Measurements from ENCODE around the gene ALDH1L1. TPM values are rescaled to one million over a fixed set of nuclear protein-coding genes. Genes with fewer than 3 reads are reported as not detected.
"Not testable (repeated sequence)": the region's sequence is repeated elsewhere in the genome, so short reads cannot be mapped to it uniquely, and the experiment has no call there.

ALDH1L1 gene
- total RNA-seq, 3 donors from 2014 or later = 0.10 to 0.29 TPM; not detected in 1

DNA sequence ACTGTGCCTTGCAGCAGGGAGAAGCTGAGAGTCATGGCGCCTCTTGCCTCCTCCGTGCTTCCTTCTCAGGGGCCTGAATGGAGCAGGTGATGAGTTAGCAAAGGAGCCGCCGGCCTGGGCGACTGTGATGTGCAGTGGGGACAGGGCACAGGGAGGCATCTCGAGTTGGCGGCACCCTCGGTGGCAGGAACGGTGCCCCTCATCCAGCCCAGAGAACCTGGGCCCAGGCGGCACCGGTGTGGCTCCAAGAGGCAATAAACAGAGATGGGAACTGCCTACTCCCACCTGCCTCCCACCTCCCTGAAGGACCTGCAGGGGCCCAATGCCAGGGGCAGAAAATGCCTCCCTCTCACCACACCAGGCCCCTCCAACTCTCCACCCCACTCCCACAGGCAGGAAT is 102.6 kb downstream of the ALDH1L1 start:
- H3K4me3 Mint-ChIP-seq = no peak overlapping the region
- H3K27me3 Mint-ChIP-seq (ENCODE audit: low read depth) = no peaks in the 10 kb centered on the region
- H3K9me3 Mint-ChIP-seq = peaks cover 10% of the 10 kb centered on the region
- no peak for DNase-seq
- ATAC-seq = no peak
- peaks cover 10% of the 10 kb centered on the region for H3K36me3 Mint-ChIP-seq (ENCODE audit: insufficient read depth)
- H3K4me1 Mint-ChIP-seq (ENCODE audit: low read depth) = peaks cover 2% of the 10 kb centered on the region

- ATAC-seq (no peak), DNase-seq (no peak)
- H3K4me1 Mint-ChIP-seq (ENCODE audit: low read depth) = no peaks in the 10 kb centered on the region
- H3K4me3 Mint-ChIP-seq = no peak overlapping the region
- peaks cover 10% of the 10 kb centered on the region for H3K9me3 Mint-ChIP-seq
- no peaks in the 10 kb centered on the region for H3K27me3 Mint-ChIP-seq (ENCODE audit: low read depth)
- H3K36me3 Mint-ChIP-seq (ENCODE audit: insufficient read depth) = peaks cover 14% of the 10 kb centered on the region
Measured at GRCh38 chr3:126076140-126076539, 104.2 kb downstream of the ALDH1L1 start.

DNA sequence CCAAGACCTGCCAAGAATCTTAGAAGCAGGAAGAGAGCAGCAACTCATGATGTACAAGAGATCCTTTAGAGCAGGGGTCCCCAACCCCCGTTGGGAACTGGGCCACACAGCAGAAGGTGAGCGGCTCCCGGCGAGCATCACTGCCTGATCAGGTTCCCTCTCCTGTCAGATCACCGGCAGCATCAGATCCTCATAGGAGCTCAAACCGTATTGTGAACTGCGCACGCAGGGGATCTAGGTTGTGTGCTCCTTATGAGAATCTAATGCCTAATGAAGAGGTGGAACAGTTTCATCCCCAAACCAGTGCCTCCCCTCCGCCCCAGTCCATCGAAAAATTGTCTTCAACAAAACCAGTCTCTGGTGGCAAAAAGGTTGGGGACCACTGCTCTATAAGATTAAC is 110.2 kb downstream of the ALDH1L1 start:
- peaks cover 23% of the 10 kb centered on the region for H3K36me3 Mint-ChIP-seq (ENCODE audit: insufficient read depth)
- no peak overlapping the region for H3K4me3 Mint-ChIP-seq
- peaks cover 10% of the 10 kb centered on the region for H3K9me3 Mint-ChIP-seq
- no peaks in the 10 kb centered on the region for H3K4me1 Mint-ChIP-seq (ENCODE audit: low read depth)
- DNase-seq = no peak
- no peaks in the 10 kb centered on the region for H3K27me3 Mint-ChIP-seq (ENCODE audit: low read depth)
- no peak for ATAC-seq

DNA sequence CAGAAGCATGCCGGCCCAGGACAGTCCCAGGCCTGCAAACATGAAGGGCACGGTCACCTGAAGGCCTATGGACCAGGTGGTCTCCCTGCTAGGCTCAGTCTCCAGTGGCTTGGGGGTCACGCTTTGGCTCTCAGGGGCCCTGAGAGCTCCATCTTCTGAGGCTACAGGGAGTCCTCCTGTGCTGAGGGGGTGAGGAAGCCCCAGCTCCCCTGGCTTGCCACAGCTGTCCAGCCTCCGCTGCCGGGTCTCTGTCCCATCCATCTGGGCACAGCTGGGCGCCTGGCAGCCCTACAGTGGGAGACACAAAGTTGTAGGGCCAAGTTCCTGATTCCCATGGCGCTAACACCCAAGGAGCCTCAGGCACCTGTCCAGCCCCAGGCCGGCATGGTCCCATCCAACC is 112.4 kb downstream of the ALDH1L1 start:
- Mint-ChIP-seq H3K4me1 (ENCODE audit: low read depth) (peaks cover 13% of the 10 kb centered on the region), H3K27me3 (ENCODE audit: low read depth) (no peaks in the 10 kb centered on the region), H3K36me3 (ENCODE audit: insufficient read depth) (peaks cover 26% of the 10 kb centered on the region), H3K4me3 (no peak overlapping the region), H3K9me3 (peaks cover 3% of the 10 kb centered on the region)
- no peak for DNase-seq
- ATAC-seq = no peak

DNA sequence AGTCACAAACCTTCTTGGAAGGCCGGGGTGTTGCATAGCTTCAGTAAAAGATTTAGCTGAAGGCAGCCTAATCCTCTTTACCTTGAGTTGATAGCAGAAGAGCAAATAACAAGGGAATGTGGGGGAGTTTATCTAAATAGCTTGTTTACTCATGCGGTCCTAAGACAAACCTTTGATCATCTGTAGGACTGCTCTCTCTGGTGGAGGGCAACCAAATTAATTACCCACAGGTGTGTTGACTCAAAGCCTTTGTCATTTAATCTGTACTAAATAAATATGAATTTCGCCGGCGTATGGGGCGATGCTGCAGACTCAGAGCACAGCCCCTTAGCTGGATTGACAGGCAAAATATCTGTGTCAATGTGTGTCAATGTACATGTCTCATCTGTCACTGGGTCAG is 113.7 kb downstream of the ALDH1L1 start:
- Mint-ChIP-seq H3K36me3 (ENCODE audit: insufficient read depth) (peaks cover 20% of the 10 kb centered on the region), H3K4me1 (ENCODE audit: low read depth) (peaks cover 13% of the 10 kb centered on the region)
- not testable (repeated sequence) for H3K4me3 Mint-ChIP-seq; H3K27me3 Mint-ChIP-seq (ENCODE audit: low read depth); DNase-seq; H3K9me3 Mint-ChIP-seq; ATAC-seq

DNA sequence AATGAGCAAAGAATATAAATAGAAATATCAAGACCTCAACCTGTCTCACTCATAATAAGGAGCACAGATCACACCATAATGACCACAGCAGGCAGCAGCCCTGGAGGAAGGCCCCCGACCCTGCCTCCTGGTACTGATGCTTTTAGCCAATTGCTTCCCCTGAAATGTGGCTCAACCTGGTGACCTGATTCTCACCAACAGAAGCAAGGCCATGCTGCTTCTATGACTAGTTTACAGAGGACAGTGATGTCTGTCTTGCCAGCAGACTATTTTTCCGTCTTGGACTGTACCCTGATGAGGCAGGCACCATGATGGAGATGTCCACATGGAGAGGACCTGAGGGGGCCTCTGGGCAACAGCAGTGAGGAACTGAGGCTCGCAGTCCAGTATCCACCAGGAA is 114.5 kb downstream of the ALDH1L1 start:
- DNase-seq (no peak), ATAC-seq (no peak)
- peaks cover 20% of the 10 kb centered on the region for H3K36me3 Mint-ChIP-seq (ENCODE audit: insufficient read depth)
- no peak overlapping the region for H3K4me3 Mint-ChIP-seq
- no peaks in the 10 kb centered on the region for H3K9me3 Mint-ChIP-seq
- no peaks in the 10 kb centered on the region for H3K27me3 Mint-ChIP-seq (ENCODE audit: low read depth)
- peaks cover 13% of the 10 kb centered on the region for H3K4me1 Mint-ChIP-seq (ENCODE audit: low read depth)

- DNase-seq (no peak), ATAC-seq (no peak)
- no peaks in the 10 kb centered on the region for H3K9me3 Mint-ChIP-seq
- no peak overlapping the region for H3K4me3 Mint-ChIP-seq
- peaks cover 13% of the 10 kb centered on the region for H3K4me1 Mint-ChIP-seq (ENCODE audit: low read depth)
- H3K27me3 Mint-ChIP-seq (ENCODE audit: low read depth) = no peaks in the 10 kb centered on the region
- H3K36me3 Mint-ChIP-seq (ENCODE audit: insufficient read depth) = peaks cover 20% of the 10 kb centered on the region
Measured at GRCh38 chr3:126064627-126065258, 115.6 kb downstream of the ALDH1L1 start.

DNA sequence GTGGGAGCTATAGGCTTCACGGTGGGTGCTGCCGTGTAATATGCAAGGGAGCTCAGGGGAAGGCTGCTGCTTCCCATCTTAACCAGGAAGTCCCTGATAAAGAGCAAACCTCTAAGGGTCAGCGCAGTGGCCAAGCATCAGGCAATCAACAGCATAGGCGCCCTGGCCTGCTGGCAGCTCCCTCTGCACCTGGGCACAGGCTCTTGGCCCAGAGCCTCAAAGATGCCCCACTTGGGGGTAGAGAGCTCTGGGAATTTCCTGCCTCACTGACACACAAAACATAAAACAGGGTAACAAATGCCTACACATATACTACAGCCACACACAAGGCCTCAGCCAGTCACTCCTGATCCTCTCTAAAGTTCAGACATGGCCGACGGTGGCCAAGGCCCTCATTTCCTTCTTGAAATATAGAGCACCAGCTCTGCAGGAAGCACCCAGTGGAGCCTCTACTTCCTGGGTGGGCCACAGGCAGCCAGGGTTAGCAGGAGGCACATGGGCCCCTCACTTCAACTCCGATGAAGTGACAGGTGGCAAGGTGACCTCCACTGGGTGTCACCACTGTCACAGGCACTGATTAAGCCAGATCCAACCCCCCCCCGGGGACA is 116.9 kb downstream of the ALDH1L1 start:
- H3K27me3 Mint-ChIP-seq (ENCODE audit: low read depth) = no peaks in the 10 kb centered on the region
- H3K4me1 Mint-ChIP-seq (ENCODE audit: low read depth) = peaks cover 13% of the 10 kb centered on the region
- no peak overlapping the region for H3K4me3 Mint-ChIP-seq
- ATAC-seq = peak in 1 of 2 donors; percentile 14
- H3K36me3 Mint-ChIP-seq (ENCODE audit: insufficient read depth) = peaks cover 20% of the 10 kb centered on the region
- no peaks in the 10 kb centered on the region for H3K9me3 Mint-ChIP-seq
- no peak for DNase-seq

GRCh38 chr3:126061301-126062032 is 118.9 kb downstream of the ALDH1L1 start:
- ATAC-seq (no peak), DNase-seq (no peak)
- no peaks in the 10 kb centered on the region for H3K9me3 Mint-ChIP-seq
- H3K4me1 Mint-ChIP-seq (ENCODE audit: low read depth) = peaks cover 13% of the 10 kb centered on the region
- no peaks in the 10 kb centered on the region for H3K27me3 Mint-ChIP-seq (ENCODE audit: low read depth)
- H3K4me3 Mint-ChIP-seq = no peak overlapping the region
- peaks cover 11% of the 10 kb centered on the region for H3K36me3 Mint-ChIP-seq (ENCODE audit: insufficient read depth)

GRCh38 chr3:126060613-126061145 is 119.7 kb downstream of the ALDH1L1 start:
- no peak for DNase-seq
- no peaks in the 10 kb centered on the region for H3K9me3 Mint-ChIP-seq
- H3K36me3 Mint-ChIP-seq (ENCODE audit: insufficient read depth) = peaks cover 8% of the 10 kb centered on the region
- no peak overlapping the region for H3K4me3 Mint-ChIP-seq
- no peak for ATAC-seq
- H3K27me3 Mint-ChIP-seq (ENCODE audit: low read depth) = no peaks in the 10 kb centered on the region
- H3K4me1 Mint-ChIP-seq (ENCODE audit: low read depth) = peaks cover 13% of the 10 kb centered on the region

- Mint-ChIP-seq H3K27me3 (ENCODE audit: low read depth) (no peaks in the 10 kb centered on the region), H3K4me3 (no peak overlapping the region), H3K9me3 (no peaks in the 10 kb centered on the region), H3K36me3 (ENCODE audit: insufficient read depth) (peaks cover 2% of the 10 kb centered on the region), H3K4me1 (ENCODE audit: low read depth) (peaks cover 7% of the 10 kb centered on the region)
- ATAC-seq (no peak), DNase-seq (no peak)
Measured at GRCh38 chr3:126058666-126059065, 121.7 kb downstream of the ALDH1L1 start.

- Mint-ChIP-seq H3K27me3 (ENCODE audit: low read depth) (no peaks in the 10 kb centered on the region), H3K4me1 (ENCODE audit: low read depth) (peaks cover 6% of the 10 kb centered on the region), H3K9me3 (no peaks in the 10 kb centered on the region), H3K4me3 (no peak overlapping the region), H3K36me3 (ENCODE audit: insufficient read depth) (no peaks in the 10 kb centered on the region)
- DNase-seq (no peak), ATAC-seq (no peak)
Measured at GRCh38 chr3:126057936-126058335, 122.5 kb downstream of the ALDH1L1 start.

GRCh38 chr3:126057501-126057819 is 122.9 kb downstream of the ALDH1L1 start:
- no peak for DNase-seq
- no peak for ATAC-seq
- Mint-ChIP-seq H3K4me1 (ENCODE audit: low read depth) (peaks cover 10% of the 10 kb centered on the region), H3K9me3 (no peaks in the 10 kb centered on the region), H3K36me3 (ENCODE audit: insufficient read depth) (no peaks in the 10 kb centered on the region), H3K4me3 (no peak overlapping the region), H3K27me3 (ENCODE audit: low read depth) (no peaks in the 10 kb centered on the region)

DNA sequence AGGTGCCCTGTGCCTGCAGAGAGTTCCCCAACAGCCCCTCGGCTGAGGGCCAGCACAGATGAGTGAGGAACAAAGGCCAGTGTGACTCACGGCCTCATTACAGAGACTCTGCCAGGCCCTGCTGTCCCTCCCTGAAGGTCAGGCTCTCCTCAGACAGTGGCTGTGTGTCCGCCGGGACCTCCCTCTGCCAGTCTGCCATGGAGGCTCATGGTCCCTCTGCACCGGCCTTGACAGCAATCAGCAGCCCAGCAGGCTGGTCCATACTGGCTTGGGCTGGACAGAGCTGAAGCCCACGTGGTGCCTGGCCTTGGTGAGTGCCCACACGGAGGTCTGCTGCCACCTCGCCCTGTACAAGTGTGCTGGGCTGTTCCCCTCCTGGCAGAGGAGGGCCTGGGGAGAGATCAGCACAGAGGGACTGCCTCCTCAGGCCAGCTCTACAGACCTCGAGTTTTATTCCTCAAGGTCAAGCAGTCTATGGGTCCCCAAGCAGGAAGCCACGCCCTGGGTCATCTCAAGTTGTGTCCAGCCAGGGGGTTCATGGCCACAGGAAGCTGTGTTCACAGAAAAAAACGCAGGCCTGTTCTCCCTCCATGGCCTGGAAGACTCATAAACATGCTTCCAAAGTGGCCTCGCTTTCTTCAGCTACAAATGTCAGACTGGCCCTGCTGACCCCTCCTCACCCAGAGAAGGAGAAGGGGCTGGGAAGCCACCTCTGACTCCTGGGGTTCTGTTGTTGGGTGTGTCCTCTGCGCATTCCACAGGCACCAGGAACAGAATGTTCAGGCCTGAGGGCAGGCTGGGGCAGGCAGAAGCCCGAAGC is 123.5 kb downstream of the ALDH1L1 start:
- H3K9me3 Mint-ChIP-seq = no peaks in the 10 kb centered on the region
- no peak for ATAC-seq
- no peak for DNase-seq
- no peaks in the 10 kb centered on the region for H3K27me3 Mint-ChIP-seq (ENCODE audit: low read depth)
- no peaks in the 10 kb centered on the region for H3K36me3 Mint-ChIP-seq (ENCODE audit: insufficient read depth)
- H3K4me1 Mint-ChIP-seq (ENCODE audit: low read depth) = peaks cover 13% of the 10 kb centered on the region
- H3K4me3 Mint-ChIP-seq = no peak overlapping the region
